Effector memory CD8-positive, alpha-beta T cell (primary cell): ENCODE data around the gene PTPA.

Experiments used
- ATAC-seq: fragments of 150-1000 bp; cut with Tn5 transposase; replicated peaks from 2 replicates; pipeline ENCODE4 v1.10.0; 2021; ENCODE audit warnings: mild to moderate bottlenecking, moderate library complexity
- DNase-seq, 3 experiments: peaks; one replicate each; pipeline ENCODE4 v3.0.0; 2021
- H3K27ac Mint-ChIP-seq, 2 donors: one replicate each; pipeline ENCODE4 v1.8.0; 2022; ENCODE audit warnings: mild to moderate bottlenecking in 2 of 2, mixed read lengths in 2 of 2, moderate library complexity in 2 of 2
- H3K27me3 Mint-ChIP-seq, 2 donors: one replicate each; pipeline ENCODE4 v1.8.0; 2022; ENCODE audit warnings: mixed read lengths in 2 of 2
- H3K36me3 Mint-ChIP-seq: one replicate; pipeline ENCODE4 v1.8.0; 2022; ENCODE audit warnings: mild to moderate bottlenecking, moderate library complexity, mixed read lengths; ENCODE audit not compliant: insufficient read depth
- H3K4me1 Mint-ChIP-seq, 2 donors: one replicate each; pipeline ENCODE4 v1.8.0; 2022; ENCODE audit warnings: low read depth in 2 of 2, mixed read lengths in 2 of 2
- H3K4me3 Mint-ChIP-seq, 2 donors: one replicate each; pipeline ENCODE4 v1.8.0; 2022; ENCODE audit warnings: mild to moderate bottlenecking in 2 of 2, mixed read lengths in 2 of 2, moderate library complexity in 2 of 2
- H3K9me3 Mint-ChIP-seq, 2 donors: one replicate each; pipeline ENCODE4 v1.8.0; 2022; ENCODE audit warnings: mixed read lengths in 2 of 2
- total RNA-seq, 9 experiments: gene quantifications; one replicate each; lab custom pipeline; 2026; lab: John Stamatoyannopoulos, UW

The PTPA gene
- 37.0 to 66.6 (median 50.1) reads per million in 9 experiments for total RNA-seq

DNA sequence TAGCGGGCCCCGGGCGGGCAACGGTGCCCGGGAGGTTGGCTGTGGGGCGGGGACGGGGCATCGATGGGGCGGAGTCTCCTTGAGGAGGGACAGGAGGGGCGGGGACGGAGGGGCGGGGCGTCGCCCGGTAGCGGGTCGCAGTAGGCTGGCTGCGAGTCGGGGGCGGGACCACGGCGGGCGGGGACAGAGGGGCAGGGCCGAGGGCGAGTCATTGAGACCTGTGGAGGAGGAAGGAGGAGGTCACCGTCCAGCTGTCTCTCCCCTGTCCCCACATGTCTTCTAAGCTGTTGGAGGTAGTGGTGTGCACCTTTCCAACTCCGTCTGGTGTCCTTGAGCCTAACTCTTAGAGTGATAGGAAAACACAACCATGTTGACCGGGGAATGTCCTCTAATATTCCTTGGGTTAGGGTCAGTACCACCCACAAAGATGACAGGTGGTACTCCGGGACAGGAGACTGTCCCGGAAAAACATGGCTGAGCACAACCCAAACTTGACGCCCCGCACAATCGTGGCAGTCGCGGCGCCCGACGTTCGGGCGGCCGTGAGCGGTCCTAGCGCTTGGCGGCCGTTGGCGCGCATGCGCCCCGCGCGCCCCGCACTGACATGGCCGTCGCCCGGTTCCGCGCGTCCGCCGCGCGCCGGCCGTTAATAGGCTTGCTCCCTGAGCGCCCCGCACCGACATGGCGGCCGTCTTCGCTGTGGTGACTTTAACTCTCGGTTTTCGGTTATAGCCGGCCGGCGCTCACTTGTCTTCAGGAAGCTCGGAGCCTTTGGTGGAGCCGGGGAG lies at the start of gene PTPA, which contains the start of gene CRAT:
TSS of gene PTPA (plus strand) at position 676 of the 788 bp plus-strand sequence. CDS start 186 bp downstream, outside the sequence.
TSS of gene CRAT (minus strand) at position 54 of the 788 bp plus-strand sequence. CDS start 284 bp downstream, outside the sequence.
- peaks cover 9% of the 10 kb centered on the region for H3K36me3 Mint-ChIP-seq
- H3K4me3 Mint-ChIP-seq, result peak within 1 kb of the TSS; percentile 88 to 90
- ATAC-seq, result peak; percentile 84
- peak within 1 kb of the TSS; percentile 86 to 92 for H3K27ac Mint-ChIP-seq
- no peaks in the 10 kb centered on the region for H3K27me3 Mint-ChIP-seq
- peaks cover 7 to 20% of the 10 kb centered on the region in 2 donors for H3K4me1 Mint-ChIP-seq
- peak; percentile 90 to 93 (median 90) for DNase-seq
- H3K9me3 Mint-ChIP-seq, result no peaks in the 10 kb centered on the region

DNA sequence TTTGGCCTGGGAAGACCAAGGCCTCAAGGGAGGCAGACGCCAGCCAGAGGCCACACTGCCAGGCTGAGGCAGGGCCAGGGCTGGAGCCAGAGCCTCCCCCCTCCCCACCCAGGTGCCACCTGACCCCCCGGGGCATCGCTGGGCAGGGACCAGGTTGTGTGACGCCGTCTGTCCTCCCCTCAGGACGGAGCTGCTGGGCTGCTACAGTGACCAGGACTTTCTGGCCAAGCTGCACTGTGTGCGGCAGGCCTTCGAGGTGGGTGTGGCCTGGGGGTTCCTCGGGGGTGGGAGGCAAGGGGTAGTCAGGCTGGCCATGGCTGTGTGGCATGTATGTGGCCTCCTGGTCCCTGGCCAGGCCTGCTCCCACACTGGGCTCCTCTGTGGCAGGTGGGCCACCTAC lies 48.2 kb upstream of the PTPA start:
- H3K27me3 Mint-ChIP-seq, result no peaks in the 10 kb centered on the region
- H3K36me3 Mint-ChIP-seq, result peaks cover 44% of the 10 kb centered on the region
- H3K9me3 Mint-ChIP-seq, result no peaks in the 10 kb centered on the region
- H3K4me1 Mint-ChIP-seq, result peaks cover 0 to under 1% of the 10 kb centered on the region in 2 donors
- no peak for ATAC-seq
- no peak overlapping the region for H3K27ac Mint-ChIP-seq
- no peak overlapping the region for H3K4me3 Mint-ChIP-seq
- no peak for DNase-seq

DNA sequence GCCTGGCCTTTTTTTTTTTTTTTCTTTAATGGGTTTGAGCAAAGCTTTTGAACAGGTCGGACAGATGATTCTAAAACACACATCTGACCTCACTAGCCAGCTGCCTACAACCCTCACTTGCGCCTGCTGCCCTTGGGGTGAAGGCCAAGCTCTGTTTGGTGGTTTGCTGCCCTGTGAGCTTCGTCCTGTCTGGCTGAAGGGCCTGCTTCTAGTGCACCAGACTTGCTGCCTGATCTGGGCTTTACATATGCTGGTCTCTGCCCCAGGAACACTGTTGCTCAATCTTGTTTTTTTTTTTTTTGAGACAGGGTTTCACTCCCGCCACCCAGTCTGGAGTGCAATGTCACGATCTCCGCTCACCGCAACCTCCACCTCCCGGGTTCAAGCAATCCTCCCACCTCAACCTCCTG lies 46.7 kb upstream of the PTPA start:
- no peak for ATAC-seq
- no peak overlapping the region for H3K27ac Mint-ChIP-seq
- H3K36me3 Mint-ChIP-seq, result peaks cover 45% of the 10 kb centered on the region
- no peak overlapping the region for H3K4me3 Mint-ChIP-seq
- peaks cover 8 to 12% of the 10 kb centered on the region in 2 donors for H3K4me1 Mint-ChIP-seq
- H3K9me3 Mint-ChIP-seq, result no peaks in the 10 kb centered on the region
- no peaks in the 10 kb centered on the region for H3K27me3 Mint-ChIP-seq
- no peak for DNase-seq

DNA sequence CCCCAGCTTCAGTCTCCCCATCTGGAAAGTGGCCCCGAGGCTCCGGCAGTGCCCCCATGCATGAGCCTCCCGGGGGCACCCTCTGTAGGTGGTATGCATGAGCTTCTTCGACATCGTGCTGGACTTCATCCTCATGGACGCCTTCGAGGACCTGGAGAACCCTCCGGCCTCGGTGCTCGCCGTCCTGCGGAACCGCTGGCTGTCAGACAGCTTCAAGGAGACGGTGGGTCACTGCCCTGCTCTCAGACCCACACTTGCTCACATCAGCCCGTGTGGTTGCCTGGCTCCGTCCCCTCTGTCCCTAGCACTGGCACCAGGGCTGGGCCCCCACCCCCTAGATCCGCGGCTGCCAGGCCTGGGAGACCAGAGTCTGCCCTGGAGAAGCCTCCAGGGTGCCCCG lies 43.1 kb upstream of the PTPA start:
- no peak for DNase-seq
- Mint-ChIP-seq H3K27ac (peak overlapping the region; percentile 87 to 94), H3K4me1 (peaks cover 11 to 30% of the 10 kb centered on the region in 2 donors), H3K4me3 (peak overlapping the region in 1 of 2 donors; percentile 70), H3K27me3 (no peaks in the 10 kb centered on the region), H3K9me3 (no peaks in the 10 kb centered on the region), H3K36me3 (peaks cover 39% of the 10 kb centered on the region)
- no peak for ATAC-seq

DNA sequence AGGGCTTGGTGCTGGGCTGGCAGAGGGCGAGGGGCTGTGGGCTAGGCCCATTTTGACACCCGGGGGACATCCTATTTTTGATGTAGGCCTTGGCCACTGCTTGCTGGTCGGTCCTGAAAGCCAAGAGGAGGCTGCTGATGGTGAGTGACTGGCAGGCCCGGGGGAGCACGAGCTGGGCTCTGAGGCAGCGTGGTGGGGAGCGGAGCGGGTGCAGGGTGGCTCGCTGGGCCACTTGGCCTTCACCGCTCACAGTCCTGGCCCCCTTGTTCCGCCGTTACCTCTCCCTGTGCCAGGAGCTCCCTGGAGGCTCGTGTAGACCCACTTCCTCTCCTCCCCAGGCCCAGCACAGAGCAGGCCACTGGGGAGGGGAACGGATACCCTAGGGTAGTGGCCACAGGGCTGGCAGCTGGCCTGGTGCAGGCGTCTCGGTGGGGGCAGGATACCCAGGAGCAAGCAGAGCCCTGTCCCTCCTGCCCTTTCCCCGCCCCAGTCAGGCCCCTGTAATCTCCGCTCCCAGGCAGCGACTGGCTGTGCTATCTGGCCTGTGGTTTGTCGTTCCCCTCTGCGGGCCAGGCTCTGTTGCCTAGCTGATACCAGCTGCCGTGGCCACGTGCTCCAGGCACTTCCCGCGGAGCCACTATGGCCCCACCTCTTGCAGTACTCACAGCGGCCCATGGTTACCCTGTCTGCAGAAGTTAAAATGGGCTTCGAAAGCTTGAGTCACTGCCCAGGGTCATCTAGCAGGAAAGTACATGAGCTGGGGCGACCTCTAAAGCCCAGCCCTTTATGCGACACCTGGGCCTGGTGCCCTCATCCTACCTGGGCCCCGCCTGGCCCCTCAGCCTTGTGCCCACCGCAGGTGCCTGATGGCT lies 42.0 kb upstream of the PTPA start:
- Mint-ChIP-seq H3K36me3 (peaks cover 37% of the 10 kb centered on the region), H3K9me3 (no peaks in the 10 kb centered on the region), H3K4me3 (peak overlapping the region; percentile 60 to 70), H3K27me3 (no peaks in the 10 kb centered on the region), H3K27ac (peak overlapping the region; percentile 87 to 94), H3K4me1 (peaks cover 11 to 37% of the 10 kb centered on the region in 2 donors)
- DNase-seq (peak; percentile 31 to 66 (median 58)), ATAC-seq (peak; percentile 87)

DNA sequence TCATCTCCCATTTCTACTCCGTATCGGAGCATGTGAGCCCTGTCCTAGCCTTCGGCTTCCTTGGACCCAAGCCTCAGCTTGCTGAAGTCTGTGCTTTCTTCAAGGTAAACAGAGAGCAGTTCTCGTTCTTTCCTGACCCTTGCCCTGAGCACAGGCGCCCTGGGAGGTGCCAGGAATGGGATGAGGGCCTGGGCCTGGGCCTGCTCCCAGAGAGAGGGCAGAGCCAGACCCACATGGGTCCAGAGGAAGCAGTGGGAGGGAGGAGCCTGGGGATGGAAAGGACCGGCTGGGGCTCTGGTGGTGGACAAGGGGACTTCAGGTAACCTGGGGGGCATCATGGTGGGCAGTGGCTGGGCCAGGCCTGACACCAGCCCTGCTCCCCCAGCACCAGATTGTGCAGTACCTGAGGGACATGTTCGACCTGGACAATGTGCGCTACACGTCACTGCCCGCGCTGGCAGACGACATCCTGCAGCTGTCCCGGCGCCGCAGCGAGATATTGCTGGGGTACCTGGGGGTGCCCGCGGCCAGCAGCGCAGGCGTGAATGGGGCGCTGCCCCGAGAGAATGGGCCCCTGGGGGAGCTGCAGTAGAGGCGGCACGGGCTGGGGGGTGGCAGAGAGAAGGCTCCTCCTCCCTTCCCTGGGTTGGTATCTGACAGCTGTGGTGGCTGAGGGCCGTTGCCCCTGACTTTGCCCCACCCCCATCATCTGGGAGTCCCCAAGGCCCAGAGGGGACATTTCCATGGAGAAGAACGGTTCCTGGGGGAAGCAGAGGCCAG lies 41.2 kb upstream of the PTPA start:
- no peak for ATAC-seq
- Mint-ChIP-seq H3K4me1 (peaks cover 11 to 38% of the 10 kb centered on the region in 2 donors), H3K27ac (peak overlapping the region in 1 of 2 donors; percentile 87), H3K4me3 (peak overlapping the region in 1 of 2 donors; percentile 70), H3K27me3 (no peaks in the 10 kb centered on the region), H3K36me3 (peaks cover 29% of the 10 kb centered on the region), H3K9me3 (no peaks in the 10 kb centered on the region)
- DNase-seq, result no peak

DNA sequence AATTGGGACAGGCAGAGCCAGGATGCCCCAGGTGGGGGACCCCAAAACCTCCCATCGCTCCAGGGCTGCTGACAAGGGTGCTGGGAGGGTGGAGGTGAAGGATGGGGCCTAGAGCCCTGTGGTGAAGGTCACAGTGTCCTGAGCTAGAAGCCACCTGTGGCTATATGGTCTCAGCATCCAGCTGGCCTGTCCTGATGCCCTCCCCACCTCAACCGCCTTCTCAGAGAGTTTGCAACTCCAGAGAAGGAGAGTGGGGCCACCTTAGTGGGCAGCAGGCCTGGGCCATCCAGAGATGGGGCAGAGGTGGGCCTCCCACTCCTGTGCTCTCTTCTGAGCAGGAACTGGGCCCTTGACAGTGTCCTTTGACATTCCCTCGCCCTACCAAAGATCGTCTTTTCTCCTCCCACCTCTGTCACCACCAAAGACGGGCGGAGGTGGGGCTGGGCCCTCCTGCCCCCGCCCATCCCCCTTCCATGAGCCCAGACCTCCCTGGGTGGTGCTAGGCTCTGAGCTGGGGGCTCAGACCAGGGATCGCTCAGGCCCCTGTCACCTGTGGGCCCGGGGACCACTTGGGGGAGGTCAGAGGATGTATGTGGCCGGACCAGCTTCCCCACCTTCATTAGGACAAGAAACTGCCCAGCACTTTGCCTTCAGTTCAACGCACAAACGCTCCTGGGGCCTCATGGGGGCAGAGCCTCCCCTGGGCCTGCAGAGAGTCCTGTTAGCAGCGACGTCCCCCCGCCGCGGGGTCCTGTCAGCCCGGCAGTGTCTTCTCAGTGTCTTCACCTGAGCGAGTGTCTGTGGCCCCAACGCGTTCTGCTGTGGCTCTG lies 40.3 kb upstream of the PTPA start:
- Mint-ChIP-seq H3K27ac (peak overlapping the region in 1 of 2 donors; percentile 68), H3K36me3 (peaks cover 23% of the 10 kb centered on the region), H3K4me1 (peaks cover 11 to 38% of the 10 kb centered on the region in 2 donors), H3K4me3 (peak overlapping the region in 1 of 2 donors; percentile 70), H3K27me3 (no peaks in the 10 kb centered on the region), H3K9me3 (no peaks in the 10 kb centered on the region)
- ATAC-seq, result no peak
- no peak for DNase-seq

DNA sequence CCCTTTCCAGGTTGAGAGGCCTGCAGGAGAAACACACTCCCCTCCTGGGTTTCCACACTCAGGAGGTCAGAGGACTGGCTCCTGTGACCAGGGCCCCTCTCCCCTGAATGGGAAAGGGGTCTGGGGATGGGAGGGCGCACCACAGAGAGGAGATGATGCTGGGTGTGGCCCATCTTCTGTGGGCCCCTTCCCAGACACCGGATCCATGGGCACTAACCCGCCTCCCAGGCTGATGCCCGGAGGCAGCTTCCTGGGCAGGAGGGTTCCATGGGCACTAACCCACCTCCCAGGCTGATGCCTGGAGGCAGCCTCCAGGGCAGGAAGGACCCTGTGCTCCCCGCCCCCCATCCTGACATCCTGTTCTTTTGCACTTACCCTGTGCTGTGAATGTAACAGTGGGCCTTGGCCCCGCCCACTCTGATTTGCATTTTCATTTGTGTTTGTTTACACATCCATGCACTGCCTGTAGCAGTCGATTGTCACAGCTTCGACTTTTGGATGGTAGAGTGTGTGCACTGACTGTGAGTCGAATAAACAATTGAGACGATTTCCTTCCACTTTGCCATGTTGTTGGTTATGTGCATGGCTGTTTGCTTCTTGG lies 39.6 kb upstream of the PTPA start:
- Mint-ChIP-seq H3K4me3 (peak overlapping the region in 1 of 2 donors; percentile 59), H3K27me3 (no peaks in the 10 kb centered on the region), H3K36me3 (peaks cover 23% of the 10 kb centered on the region), H3K27ac (peak overlapping the region in 1 of 2 donors; percentile 68), H3K9me3 (no peaks in the 10 kb centered on the region), H3K4me1 (peaks cover 11 to 38% of the 10 kb centered on the region in 2 donors)
- ATAC-seq (peak; percentile 37), DNase-seq (peak; percentile 21 to 51 (median 38))

DNA sequence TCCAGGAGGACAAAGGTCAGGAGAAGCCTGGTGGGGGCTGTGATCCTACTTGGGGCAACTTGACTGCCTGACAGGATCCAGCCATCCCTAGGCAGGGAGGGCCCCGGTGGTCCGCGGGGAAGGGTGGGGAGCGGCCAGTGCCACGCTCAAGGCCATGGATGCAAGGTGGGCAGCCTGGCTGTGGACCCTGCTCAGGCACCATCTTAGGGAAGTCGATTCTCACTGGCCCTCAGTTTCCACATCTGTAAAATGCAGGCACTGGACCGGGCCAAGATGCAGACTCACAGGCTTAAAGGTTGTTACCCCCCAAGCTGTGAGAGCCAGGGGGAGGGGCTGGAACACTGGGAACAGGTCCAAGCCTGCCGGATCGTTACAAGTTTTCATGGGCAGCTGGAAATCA lies 39.0 kb upstream of the PTPA start:
- Mint-ChIP-seq H3K36me3 (peaks cover 19% of the 10 kb centered on the region), H3K4me1 (peaks cover 11 to 38% of the 10 kb centered on the region in 2 donors), H3K27me3 (no peaks in the 10 kb centered on the region), H3K9me3 (no peaks in the 10 kb centered on the region), H3K27ac (peak overlapping the region in 1 of 2 donors; percentile 68), H3K4me3 (peak overlapping the region in 1 of 2 donors; percentile 59)
- DNase-seq (no peak), ATAC-seq (no peak)

DNA sequence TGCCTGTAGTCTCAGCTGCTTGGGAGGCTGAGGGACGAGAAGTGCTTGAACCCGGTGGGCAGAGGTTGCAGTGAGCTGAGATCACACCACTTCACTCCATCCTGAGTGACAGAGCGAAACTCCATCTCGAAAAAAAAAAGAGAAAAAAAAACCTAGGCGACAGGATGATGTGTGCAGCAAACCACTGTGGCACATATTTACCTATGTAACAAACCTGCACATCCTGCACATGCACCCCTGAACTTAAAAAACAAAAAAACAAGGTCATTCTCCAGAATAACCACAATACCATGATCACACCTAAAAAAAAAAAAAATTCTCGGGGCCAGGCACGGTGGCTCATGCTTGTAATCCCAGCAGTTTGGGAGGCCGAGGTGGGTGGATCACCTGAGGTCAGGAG lies 37.8 kb upstream of the PTPA start:
- H3K9me3 Mint-ChIP-seq, result no peaks in the 10 kb centered on the region
- peaks cover 9 to 34% of the 10 kb centered on the region in 2 donors for H3K4me1 Mint-ChIP-seq
- H3K4me3 Mint-ChIP-seq, result peak overlapping the region in 1 of 2 donors; percentile 43
- H3K36me3 Mint-ChIP-seq, result peaks cover 19% of the 10 kb centered on the region
- H3K27ac Mint-ChIP-seq, result peak overlapping the region; percentile 48 to 70
- DNase-seq, result no peak
- ATAC-seq, result peak; percentile 57
- no peaks in the 10 kb centered on the region for H3K27me3 Mint-ChIP-seq

DNA sequence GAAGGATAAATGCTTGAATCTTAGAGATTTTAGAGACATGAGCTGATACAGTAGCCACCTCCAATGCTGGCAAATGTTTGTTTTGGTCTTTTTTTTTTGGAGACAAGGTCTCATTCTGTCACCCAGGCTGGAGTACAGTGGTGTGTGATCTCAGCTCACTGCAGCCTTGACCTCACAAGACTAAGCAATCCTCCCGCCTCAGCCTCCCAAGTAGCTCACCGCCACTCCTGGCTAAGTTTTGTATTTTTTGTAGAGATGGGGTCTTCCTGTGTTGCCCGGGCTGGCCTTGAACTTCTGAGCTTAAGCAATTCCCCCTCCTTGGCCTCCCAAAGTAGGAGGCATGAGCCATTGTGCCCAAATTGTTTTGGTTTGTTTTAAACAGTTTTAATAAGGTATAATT lies 37.1 kb upstream of the PTPA start:
- DNase-seq (no peak), ATAC-seq (no peak)
- peaks cover 17% of the 10 kb centered on the region for H3K36me3 Mint-ChIP-seq
- no peaks in the 10 kb centered on the region for H3K27me3 Mint-ChIP-seq
- H3K9me3 Mint-ChIP-seq, result no peaks in the 10 kb centered on the region
- no peak overlapping the region for H3K4me3 Mint-ChIP-seq
- H3K4me1 Mint-ChIP-seq, result peaks cover 3 to 32% of the 10 kb centered on the region in 2 donors
- H3K27ac Mint-ChIP-seq, result no peak overlapping the region
